GM18867 (cell line): Measurements from ENCODE around the gene CNGB1.
A peak's percentile ranks its signal among the peaks of the same experiment; 100 is the strongest.
"Not testable (repeated sequence)": the region's sequence is repeated elsewhere in the genome, so short reads cannot be mapped to it uniquely, and the experiment has no call there.

Experiments used
- ATAC-seq: cut with Tn5 transposase; IDR thresholded peaks from one replicate; pipeline ENCODE4 v1.9.1; 2021; ENCODE audit warnings: mild to moderate bottlenecking, moderate library complexity; ENCODE audit not compliant: unreplicated experiment

Gene CNGB1

DNA sequence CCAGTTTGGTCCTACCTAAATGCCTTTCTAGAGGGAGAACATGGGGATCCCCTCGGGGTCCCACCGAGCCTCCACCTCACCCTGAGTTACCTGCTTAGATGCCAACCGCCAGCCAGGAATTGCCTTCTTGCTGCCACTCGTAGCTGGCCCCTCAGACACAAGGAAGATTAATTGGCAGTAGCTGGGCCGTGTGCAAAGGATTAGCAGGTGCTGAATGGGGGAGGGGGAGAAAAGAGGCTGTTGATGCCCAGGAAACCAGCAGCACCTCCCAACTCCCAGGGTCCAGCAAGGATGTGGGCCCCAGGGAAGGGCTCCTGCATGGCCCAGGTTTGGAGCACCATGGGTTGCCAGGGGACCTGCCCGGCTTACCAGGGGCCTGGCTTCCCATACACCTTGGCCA is at the start of gene CNGB1:
TSS of gene CNGB1 (minus strand) at position 159 of the 400 bp plus-strand sequence. CDS start 3,842 bp downstream, outside the sequence.
- ATAC-seq = no peak

DNA sequence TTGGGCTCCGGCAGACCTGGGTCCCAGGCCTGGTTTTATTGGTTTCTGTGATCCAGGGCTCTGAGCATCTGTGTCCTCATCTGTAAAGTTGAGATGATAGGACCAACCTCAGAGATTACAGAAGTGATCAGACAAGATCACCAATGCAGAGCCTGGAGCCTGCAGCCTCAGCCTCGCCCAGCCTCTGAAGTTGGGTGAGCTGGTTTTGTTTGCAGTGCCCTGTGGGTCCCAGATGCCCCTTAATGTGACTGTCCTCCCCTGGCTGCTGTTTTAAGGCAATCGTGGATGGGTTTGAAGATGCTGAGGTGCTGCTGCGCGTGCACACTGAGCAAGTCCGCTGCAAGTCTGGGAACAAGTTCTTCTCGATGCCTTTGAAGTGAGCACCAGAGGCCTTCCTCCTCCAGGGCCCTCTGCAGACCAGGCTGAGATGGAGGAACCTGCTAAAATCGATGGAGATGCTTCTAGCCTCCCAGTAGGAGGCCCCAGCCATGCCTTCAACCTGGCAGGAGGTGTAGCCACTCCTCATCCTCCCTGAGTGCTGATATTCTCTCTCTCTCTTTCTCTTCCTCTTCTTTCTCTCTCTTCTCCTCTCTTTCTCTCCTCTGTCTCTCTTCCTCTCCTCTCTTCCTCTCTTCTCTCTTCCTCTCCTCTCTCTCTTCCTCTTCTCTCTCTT is 49.1 kb upstream of the CNGB1 start:
- no peak for ATAC-seq

DNA sequence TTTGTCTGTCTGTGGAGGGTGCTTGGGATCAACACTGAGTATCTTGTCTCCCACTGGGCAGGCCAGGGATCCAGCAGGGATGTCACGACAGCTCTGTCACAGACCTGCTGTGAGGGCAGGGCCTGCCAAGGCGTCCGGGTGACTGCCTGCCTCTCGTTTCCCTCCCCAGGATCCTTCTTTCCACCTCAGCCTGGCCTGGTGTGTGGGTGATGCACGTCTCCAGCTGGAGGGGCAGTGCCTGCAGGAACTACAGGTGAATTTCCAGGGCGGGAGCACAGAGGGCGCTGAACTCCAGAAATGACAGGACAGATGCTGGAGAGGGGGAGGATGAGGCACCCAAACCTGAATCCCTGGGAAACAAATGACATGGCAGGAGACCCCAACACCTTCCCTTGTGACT is 47.9 kb upstream of the CNGB1 start:
- no peak for ATAC-seq

DNA sequence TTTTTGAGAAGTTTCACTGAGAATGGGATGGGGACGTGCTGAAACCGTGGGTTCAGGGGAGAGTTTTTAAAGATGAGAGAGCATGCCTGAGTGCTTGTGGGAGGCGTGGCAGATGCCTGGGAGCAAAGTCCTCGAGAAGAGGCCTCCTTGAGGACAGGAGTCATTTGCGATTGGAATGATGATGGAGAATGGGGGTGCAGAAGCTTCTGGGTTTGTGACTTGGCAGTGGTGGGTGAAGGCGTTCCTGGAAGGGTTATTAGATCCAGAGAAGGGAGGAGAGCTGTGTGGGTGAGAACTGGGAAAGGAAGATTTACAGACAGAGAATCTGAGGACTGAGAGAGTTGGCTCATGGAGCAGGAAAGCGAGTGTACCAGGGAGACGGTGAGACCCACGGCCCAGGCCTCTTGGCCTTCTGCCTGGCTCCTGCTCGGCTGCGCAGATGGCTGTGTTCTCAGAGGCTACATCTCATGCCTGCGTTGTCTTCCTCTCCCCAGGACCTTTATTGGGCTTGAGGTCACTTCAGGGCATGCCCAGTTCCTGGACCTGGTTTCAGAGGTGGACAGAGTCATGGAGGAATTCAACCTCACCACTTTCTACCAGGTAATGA is 46.0 kb upstream of the CNGB1 start:
- no peak for ATAC-seq

DNA sequence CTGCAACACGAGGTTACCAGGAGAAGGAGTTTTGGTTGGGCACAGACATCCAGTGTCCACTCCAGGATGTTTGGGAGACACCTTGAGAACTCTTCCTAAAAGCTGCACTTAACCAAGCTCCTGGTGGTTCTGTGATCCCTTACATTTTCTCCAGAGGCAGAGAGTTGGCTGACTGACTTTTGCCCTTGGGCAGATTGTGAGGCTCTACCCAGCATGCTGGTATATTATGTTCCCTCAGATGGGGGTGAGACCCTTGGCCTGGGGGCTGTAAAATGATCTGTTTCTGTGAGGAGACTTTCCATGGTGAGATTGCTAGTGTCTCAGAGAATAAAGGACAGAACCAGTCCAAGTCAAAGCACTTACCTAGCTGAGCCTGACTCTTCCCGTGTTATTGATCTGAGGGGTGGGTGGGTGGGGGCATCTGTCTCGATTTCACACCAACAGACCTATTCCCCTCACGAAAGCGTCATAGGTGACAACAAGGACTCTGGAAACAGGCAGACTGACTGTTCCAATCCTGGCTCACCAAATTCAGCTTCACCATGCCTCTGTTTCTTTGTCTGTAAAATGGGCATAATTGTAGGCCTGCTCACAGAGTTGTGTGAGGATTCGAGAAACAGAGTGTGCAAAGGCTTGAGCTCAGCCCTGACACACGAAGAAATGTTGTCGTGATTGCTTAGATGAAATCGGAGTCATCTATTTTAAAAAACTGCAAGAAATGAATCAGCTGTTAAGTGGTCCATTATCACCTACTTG is 42.5 kb upstream of the CNGB1 start:
- no peak for ATAC-seq

DNA sequence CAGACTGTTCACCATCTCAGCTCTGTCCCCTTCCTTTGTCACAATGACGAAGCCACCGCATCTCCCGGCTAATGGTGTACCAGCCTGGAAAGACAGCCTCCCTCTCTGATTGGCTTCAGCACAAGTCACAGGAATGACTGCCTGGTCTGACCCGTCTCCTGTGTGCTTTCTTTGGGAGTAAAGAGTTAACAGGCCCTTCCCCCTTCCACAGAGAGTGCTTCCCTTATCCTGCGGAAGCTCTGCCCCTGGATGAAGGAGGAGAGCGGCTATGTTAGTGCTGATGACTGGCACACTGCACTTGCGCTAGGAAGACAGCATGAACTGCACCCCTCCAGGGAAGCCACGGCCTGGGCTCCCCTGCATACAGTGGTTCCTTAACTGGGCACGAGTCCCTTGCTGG is 41.6 kb upstream of the CNGB1 start:
- no peak for ATAC-seq

DNA sequence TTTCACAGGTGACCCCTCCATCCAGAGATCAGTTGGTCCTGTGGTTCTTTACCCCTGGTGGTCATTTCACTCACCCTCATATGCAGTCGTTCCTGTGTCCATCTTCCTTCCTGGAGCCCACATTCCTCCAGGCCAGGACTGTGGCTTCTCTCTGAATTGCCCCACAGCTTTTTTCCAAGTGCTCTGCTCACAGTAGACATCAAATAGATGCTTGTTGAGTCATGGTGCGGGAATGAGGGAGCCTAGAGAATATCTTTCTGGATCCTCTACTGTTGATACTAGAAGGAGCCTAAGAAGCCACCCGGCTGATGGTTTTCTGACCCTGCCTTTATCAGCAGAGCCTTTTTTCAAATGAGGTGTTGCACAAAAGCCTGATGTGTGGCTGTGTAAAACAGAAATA is 40.7 kb upstream of the CNGB1 start:
- ATAC-seq = no peak

DNA sequence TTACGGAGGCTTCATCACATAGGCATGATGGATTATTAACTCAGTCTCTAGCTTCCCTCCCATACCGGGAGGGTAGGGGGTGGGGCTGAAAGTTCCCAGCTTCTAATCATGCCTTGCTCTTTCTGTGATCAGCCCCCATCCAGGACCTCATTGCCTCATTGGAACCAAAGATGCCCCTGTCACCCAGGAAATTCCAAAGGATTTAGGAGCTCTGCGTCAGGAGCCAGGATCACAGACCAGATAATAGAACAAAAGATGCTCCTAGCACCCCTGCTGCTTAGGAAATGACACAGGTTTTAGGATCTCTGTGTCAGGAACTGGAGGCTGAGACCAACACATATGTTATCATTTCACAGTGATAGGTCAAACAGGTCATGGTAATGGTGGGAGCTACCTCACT is 40.0 kb upstream of the CNGB1 start:
- ATAC-seq = no peak

DNA sequence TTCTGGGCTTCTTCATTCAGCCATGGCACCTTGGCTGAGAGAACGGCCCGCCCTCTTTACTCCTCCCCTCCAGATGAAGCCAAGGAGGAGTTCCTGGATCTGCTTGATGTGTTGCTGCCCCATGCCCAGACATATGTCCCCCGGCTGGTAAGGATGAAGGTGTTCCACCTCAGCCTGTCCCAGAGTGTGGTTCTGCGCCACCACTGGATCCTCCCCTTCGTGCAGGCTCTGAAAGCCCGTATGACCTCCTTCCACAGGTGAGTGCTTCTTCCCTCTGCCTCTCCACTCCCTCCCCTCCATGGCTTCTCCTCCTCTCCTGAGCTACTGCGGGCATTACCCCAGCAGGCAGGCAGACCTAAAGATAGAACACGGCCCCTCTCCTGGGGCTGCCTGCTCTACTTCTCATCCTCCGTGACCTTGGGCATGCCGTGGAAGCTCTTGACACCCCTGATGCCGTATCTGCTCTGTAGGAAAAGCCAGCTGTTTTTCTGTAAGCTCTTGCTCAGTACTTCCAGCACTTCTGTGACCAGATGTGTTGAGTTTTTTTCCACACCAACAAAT is 39.0 kb upstream of the CNGB1 start:
- ATAC-seq = no peak

DNA sequence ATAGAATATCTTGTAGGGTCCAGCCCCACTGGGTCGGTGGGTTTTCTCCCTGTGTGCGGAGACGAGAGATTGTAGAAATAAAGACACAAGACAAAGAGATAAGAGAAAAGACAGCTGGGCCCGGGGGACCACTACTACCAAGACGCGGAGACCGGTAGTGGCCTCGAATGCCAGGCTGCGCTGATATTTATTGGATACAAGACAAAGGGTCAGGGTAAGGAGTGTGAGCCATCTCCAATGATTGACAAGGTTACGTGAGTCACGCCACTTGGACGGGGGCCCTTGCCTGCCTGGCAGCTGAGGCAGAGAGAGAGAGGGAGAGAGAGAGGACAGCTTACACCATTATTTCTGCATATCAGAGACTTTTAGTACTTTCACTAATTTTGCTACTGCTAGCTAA is 33.8 kb upstream of the CNGB1 start:
- ATAC-seq = not testable (repeated sequence)

DNA sequence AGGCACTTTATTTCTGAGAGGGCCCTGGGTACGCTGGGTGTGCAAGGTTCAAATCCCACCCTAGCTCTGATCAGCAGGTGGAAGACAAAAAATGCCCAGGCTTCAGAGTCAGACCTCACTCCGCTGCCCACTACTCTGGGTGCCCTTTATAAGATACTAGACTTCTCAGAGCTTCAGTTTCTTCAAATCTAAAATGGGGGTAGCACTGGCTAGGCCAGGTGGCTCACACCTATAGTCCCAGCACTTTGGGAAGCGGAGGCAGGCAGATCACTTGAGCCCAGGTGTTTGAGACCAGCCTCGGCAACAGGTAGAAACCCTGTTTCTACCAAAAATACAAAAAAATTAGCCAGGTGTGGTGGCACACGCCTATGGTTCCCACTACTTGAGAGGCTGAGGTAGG is 32.0 kb upstream of the CNGB1 start:
- no peak for ATAC-seq

DNA sequence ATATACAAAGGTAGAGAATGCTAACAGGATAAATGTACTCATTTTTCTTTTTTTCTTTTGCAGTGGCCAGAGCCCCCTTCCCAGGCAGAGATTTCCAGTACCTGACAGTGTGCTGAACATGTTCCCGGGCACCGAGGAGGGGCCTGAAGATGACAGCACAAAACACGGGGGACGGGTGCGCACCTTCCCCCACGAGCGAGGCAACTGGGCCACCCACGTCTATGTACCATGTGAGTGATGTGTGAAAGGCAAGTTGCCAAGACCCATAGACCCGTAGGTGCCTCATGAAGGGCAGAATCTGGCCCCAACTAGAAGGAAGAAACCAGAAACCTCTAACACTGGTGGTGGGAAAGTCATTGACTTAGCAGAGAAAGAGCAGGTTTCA is 31.5 kb upstream of the CNGB1 start:
- no peak for ATAC-seq

DNA sequence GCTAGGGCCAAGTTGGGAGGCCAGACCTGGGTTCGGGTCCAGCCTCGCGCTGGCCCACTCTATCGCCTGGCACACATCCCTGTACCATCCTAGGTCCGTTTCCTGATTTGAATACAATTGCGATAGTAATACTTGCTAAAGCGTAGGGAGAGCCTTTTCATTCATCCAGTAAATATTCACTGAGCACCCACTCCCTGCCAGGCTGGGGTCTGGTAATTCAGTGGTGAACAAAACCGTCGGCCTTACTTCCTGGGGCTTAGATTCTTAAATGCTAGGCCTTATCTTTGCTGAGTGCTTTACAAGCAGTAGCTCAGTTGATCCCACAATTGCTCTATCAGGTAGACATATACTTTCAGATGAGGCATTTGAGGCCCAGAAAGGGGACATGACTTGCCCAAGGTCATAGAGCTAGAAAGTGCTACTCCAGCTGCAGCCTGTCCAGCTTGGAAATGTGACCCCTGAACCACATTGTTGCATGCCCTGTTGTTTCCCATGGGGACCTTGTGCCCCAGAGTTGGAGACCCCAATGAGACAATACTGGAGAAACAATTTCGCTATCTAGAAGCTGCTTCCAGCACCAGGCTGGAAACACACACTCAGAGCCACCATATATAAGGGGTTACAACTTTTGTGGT is 31.0 kb upstream of the CNGB1 start:
- no peak for ATAC-seq

DNA sequence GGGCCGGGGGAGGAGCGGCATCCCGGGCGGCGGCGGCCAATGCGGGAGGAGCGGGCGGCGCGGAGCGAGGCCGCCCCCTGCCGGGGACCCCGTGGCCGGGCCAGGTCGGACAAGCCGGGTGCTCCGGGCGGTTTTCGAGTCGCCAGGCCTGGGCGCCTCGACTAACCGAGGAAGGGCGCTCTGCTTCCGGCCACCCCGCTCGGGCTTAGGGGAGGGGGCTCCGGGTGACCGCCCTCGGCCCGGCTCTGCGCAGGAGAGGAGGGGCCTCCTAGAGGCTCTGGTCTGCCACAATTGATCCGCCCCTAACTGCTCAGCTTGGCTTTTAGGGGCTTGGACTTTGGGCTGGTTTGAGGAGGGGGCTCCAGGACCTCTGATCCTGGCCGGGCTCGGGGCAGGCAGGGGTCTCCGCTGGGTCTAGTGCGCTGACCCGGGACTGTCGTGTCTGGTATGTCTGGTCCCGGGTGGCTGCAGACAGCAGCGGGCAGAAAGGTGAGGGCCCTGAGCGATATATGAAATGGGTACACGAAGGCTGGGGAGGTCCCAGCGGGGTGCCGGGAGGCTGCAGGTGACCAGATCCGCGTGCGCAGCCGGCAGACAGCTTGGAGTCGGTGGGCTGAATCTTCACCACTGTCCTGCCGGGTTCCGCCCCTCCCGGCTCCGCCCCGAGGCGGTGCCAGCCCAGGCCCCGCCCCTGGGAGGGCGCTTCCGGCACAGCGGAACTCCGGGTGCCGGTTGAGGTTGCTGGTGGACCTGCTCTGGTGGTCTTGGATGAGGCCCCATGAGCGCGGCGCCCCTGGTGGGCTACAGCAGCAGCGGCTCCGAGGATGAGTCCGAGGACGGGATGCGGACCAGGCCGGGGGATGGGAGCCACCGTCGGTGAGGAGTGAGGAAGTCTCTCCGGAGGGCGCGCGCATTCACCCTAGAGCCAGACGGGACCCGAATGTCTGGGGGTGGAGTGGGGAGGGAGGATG is 30.1 kb upstream of the CNGB1 start, which contains the start of gene USB1:
TSS of gene USB1 (plus strand) at position 702 of the 971 bp plus-strand sequence. CDS start at position 779, 77 bp downstream.
- ATAC-seq = peak; percentile 76

DNA sequence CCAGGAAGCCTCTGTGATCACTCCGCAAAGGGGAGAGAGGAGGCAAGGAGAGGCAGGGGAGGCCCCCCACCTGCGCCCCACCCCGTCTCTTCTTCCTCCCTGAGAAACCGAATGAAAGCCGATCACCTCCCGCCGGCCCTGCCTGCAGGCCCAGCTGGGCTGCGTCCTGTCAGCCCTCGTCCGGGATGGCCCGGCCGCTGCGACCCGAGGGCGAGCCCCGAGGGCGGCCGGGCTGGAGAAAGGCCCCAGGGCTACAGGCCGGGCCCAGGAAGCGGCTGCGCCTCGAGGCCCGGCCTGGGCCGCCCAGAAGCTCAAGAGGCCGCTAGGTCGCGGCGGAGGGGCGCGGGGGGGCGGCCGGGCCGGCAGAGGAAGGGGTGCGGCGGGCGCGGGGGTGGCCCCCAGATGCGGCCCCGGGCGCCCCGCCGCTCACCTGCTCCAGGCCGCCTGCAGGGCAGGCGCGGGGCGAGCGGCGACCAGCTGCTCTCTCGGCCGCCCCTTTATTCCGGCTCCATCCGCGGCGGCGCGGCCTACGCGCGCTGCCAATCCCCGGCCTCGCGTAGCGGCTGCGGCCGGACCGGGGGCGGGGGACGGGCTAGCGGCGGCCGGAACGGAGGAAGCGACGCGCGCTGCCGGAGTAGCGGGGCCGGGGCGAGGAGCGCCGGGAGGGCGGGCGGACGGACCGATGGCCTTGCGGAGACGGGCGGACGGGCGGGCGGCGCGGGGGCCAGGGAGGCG is 29.2 kb upstream of the CNGB1 start, which contains the start of gene ZNF319:
TSS of gene ZNF319 (minus strand) at position 702 of the 735 bp plus-strand sequence. CDS start 2,407 bp downstream, outside the sequence.
- ATAC-seq = peak; percentile 24

DNA sequence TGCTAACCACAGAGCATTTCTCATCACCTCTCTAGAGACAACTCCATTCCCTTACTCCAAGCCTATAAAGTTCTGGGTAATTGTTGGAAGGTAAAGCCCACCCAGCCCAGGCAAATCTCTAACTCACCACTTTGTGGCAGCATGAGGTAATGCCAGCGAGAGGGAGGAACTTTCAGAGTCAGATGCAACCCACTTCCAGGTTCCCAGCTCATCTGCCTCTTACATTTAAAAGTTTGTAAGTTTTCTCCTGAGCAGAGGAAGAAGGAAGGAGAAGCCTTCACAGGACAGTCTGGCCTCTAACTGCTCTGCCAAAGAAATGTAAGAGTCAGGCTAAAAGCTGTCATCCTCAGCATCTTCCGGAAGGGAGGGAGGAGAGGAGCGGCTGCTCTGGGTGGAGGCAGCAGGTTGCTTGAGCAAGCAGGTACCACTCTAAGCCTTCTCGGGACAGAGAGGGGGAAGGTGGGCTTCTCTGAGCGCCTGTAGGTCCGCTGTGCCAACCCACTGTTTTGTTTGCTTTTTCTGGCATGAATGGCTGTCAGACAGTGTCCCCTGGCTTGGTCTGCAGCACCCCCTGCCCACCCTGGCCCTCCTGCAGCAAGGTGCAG is 28.5 kb upstream of the CNGB1 start:
- no peak for ATAC-seq

DNA sequence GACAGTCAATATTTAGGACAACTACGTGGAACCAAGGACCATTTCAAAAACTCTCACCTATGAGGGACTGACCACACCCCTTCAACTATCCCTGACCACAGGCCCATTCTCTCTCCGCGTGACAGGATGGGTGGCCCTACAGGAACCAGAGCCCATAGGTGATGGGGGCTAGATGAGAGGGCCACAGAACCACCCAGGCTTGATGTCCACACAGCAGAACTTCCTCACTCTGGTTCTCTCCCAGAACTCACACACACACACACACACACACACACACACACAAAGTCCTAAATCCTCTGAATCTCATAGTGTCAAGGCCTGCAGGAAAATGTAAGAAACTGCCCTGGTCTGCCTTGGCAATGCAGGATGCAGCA is 28.1 kb upstream of the CNGB1 start:
- no peak for ATAC-seq

DNA sequence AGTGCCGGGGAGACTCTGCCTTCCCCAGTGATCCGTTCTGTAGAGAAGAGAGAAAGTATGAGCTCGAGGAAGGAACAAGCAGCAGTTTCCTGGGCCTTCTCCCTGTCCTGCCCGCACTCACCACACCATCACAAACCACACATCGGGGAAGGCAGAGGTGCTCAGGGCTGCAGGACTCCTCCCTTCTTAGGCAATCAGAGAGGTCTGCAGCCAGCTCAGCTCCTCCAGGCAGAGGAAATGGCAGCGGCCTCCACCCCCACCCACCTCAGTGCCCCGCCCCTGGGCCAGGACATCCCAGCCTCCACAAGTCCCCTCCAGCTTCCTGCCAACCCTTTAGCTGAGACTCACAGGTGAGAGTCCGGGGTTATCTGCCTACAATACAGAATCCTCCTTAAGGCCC is 27.6 kb upstream of the CNGB1 start:
- no peak for ATAC-seq
